NT2/D1 (cell line): ENCODE results near the gene MEGF9.

Source experiments
- SUZ12 ChIP-seq: IDR thresholded peaks from 2 replicates; pipeline ENCODE4 v1.6.1; 2011; ENCODE audit not compliant: insufficient read length, insufficient read depth; ENCODE audit errors: extremely low read depth
- ZNF274 ChIP-seq: IDR thresholded peaks from 2 replicates; pipeline ENCODE4 v1.6.1; 2011; ENCODE audit warnings: mild to moderate bottlenecking, low read depth, low read length

GRCh38 chr9:120756531-120756930 lies 42.3 kb upstream of the MEGF9 start:
- TF ChIP-seq ZNF274 (no peak), SUZ12 (no peak)
